ENCODE results near the gene AKT2.

AKT2 gene

GRCh38 chr19:40231057-40231456 is 54.1 kb downstream of the AKT2 start:
- H3K9ac ChIP-seq (ENCODE audit: low read depth in 1 of 2, low read length in 2 of 2) = no peak overlapping the region
- H3K27ac ChIP-seq (ENCODE audit: low read depth, low read length) = no peak overlapping the region
- H3K4me1 ChIP-seq (ENCODE audit: control insufficient read depth in 1 of 2, insufficient read depth in 2 of 2, low read length in 2 of 2) = peaks cover 6 to 14% of the 10 kb centered on the region in 2 donors
- peaks cover 6 to 7% of the 10 kb centered on the region in 2 donors for H3K27me3 ChIP-seq (ENCODE audit: control insufficient read depth in 1 of 2, insufficient read depth in 2 of 2, low read length in 2 of 2)
- H3K9me3 ChIP-seq (ENCODE audit: control insufficient read depth in 1 of 2, low read length in 2 of 2) = no peaks in the 10 kb centered on the region
- peaks cover 7 to 23% of the 10 kb centered on the region in 2 donors for H3K36me3 ChIP-seq (ENCODE audit: control insufficient read depth in 1 of 2, insufficient read depth in 2 of 2, low read length in 2 of 2)
- no peak overlapping the region for H3K4me3 ChIP-seq (ENCODE audit: low read depth in 1 of 2, low read length in 2 of 2)

- no peaks in the 10 kb centered on the region for H3K9me3 ChIP-seq (ENCODE audit: control insufficient read depth in 1 of 2, low read length in 2 of 2)
- H3K4me1 ChIP-seq (ENCODE audit: control insufficient read depth in 1 of 2, insufficient read depth in 2 of 2, low read length in 2 of 2) = peaks cover 9 to 22% of the 10 kb centered on the region in 2 donors
- H3K36me3 ChIP-seq (ENCODE audit: control insufficient read depth in 1 of 2, insufficient read depth in 2 of 2, low read length in 2 of 2) = peaks cover 3 to 12% of the 10 kb centered on the region in 2 donors
- no peak overlapping the region for H3K4me3 ChIP-seq (ENCODE audit: low read depth in 1 of 2, low read length in 2 of 2)
- no peak overlapping the region for H3K9ac ChIP-seq (ENCODE audit: low read depth in 1 of 2, low read length in 2 of 2)
- no peak overlapping the region for H3K27ac ChIP-seq (ENCODE audit: low read depth, low read length)
- H3K27me3 ChIP-seq (ENCODE audit: control insufficient read depth in 1 of 2, insufficient read depth in 2 of 2, low read length in 2 of 2) = peaks cover 15 to 16% of the 10 kb centered on the region in 2 donors
Measured at GRCh38 chr19:40229926-40230417, 55.2 kb downstream of the AKT2 start.

- H3K4me3 ChIP-seq (ENCODE audit: low read depth in 1 of 2, low read length in 2 of 2) = no peak overlapping the region
- H3K4me1 ChIP-seq (ENCODE audit: control insufficient read depth in 1 of 2, insufficient read depth in 2 of 2, low read length in 2 of 2) = peaks cover 9 to 26% of the 10 kb centered on the region in 2 donors
- H3K27me3 ChIP-seq (ENCODE audit: control insufficient read depth in 1 of 2, insufficient read depth in 2 of 2, low read length in 2 of 2) = peaks cover 16 to 19% of the 10 kb centered on the region in 2 donors
- H3K9me3 ChIP-seq (ENCODE audit: control insufficient read depth in 1 of 2, low read length in 2 of 2) = no peaks in the 10 kb centered on the region
- no peak overlapping the region for H3K9ac ChIP-seq (ENCODE audit: low read depth in 1 of 2, low read length in 2 of 2)
- peaks cover 0 to 9% of the 10 kb centered on the region in 2 donors for H3K36me3 ChIP-seq (ENCODE audit: control insufficient read depth in 1 of 2, insufficient read depth in 2 of 2, low read length in 2 of 2)
- H3K27ac ChIP-seq (ENCODE audit: low read depth, low read length) = no peak overlapping the region
Measured at GRCh38 chr19:40229484-40229883, 55.7 kb downstream of the AKT2 start.

GRCh38 chr19:40228863-40229262 is 56.3 kb downstream of the AKT2 start:
- peaks cover 0 to 3% of the 10 kb centered on the region in 2 donors for H3K36me3 ChIP-seq (ENCODE audit: control insufficient read depth in 1 of 2, insufficient read depth in 2 of 2, low read length in 2 of 2)
- no peak overlapping the region for H3K4me3 ChIP-seq (ENCODE audit: low read depth in 1 of 2, low read length in 2 of 2)
- peaks cover 9 to 28% of the 10 kb centered on the region in 2 donors for H3K4me1 ChIP-seq (ENCODE audit: control insufficient read depth in 1 of 2, insufficient read depth in 2 of 2, low read length in 2 of 2)
- H3K27me3 ChIP-seq (ENCODE audit: control insufficient read depth in 1 of 2, insufficient read depth in 2 of 2, low read length in 2 of 2) = peaks cover 16 to 23% of the 10 kb centered on the region in 2 donors
- no peak overlapping the region for H3K27ac ChIP-seq (ENCODE audit: low read depth, low read length)
- no peaks in the 10 kb centered on the region for H3K9me3 ChIP-seq (ENCODE audit: control insufficient read depth in 1 of 2, low read length in 2 of 2)
- H3K9ac ChIP-seq (ENCODE audit: low read depth in 1 of 2, low read length in 2 of 2) = no peak overlapping the region

GRCh38 chr19:40228346-40228745 is 56.8 kb downstream of the AKT2 start:
- Histone ChIP-seq H3K36me3 (ENCODE audit: control insufficient read depth in 1 of 2, insufficient read depth in 2 of 2, low read length in 2 of 2) (no peaks in the 10 kb centered on the region), H3K9ac (ENCODE audit: low read depth in 1 of 2, low read length in 2 of 2) (no peak overlapping the region), H3K27me3 (ENCODE audit: control insufficient read depth in 1 of 2, insufficient read depth in 2 of 2, low read length in 2 of 2) (peaks cover 16 to 23% of the 10 kb centered on the region in 2 donors), H3K4me3 (ENCODE audit: low read depth in 1 of 2, low read length in 2 of 2) (no peak overlapping the region), H3K4me1 (ENCODE audit: control insufficient read depth in 1 of 2, insufficient read depth in 2 of 2, low read length in 2 of 2) (peaks cover 9 to 28% of the 10 kb centered on the region in 2 donors), H3K27ac (ENCODE audit: low read depth, low read length) (no peak overlapping the region), H3K9me3 (ENCODE audit: control insufficient read depth in 1 of 2, low read length in 2 of 2) (no peaks in the 10 kb centered on the region)

- Histone ChIP-seq H3K27ac (ENCODE audit: low read depth, low read length) (no peak overlapping the region), H3K4me1 (ENCODE audit: control insufficient read depth in 1 of 2, insufficient read depth in 2 of 2, low read length in 2 of 2) (peaks cover 9 to 21% of the 10 kb centered on the region in 2 donors), H3K9ac (ENCODE audit: low read depth in 1 of 2, low read length in 2 of 2) (no peak overlapping the region), H3K27me3 (ENCODE audit: control insufficient read depth in 1 of 2, insufficient read depth in 2 of 2, low read length in 2 of 2) (peaks cover 16 to 23% of the 10 kb centered on the region in 2 donors), H3K36me3 (ENCODE audit: control insufficient read depth in 1 of 2, insufficient read depth in 2 of 2, low read length in 2 of 2) (no peaks in the 10 kb centered on the region), H3K4me3 (ENCODE audit: low read depth in 1 of 2, low read length in 2 of 2) (peak overlapping the region in 1 of 2 donors; percentile 45), H3K9me3 (ENCODE audit: control insufficient read depth in 1 of 2, low read length in 2 of 2) (no peaks in the 10 kb centered on the region)
Measured at GRCh38 chr19:40225440-40226305, 59.5 kb downstream of the AKT2 start.

- Histone ChIP-seq H3K36me3 (ENCODE audit: control insufficient read depth in 1 of 2, insufficient read depth in 2 of 2, low read length in 2 of 2) (no peaks in the 10 kb centered on the region), H3K4me3 (ENCODE audit: low read depth in 1 of 2, low read length in 2 of 2) (no peak overlapping the region), H3K27me3 (ENCODE audit: control insufficient read depth in 1 of 2, insufficient read depth in 2 of 2, low read length in 2 of 2) (peaks cover 16 to 23% of the 10 kb centered on the region in 2 donors)
Measured at GRCh38 chr19:40224342-40225150, 60.6 kb downstream of the AKT2 start.

GRCh38 chr19:40223135-40223822 is 61.9 kb downstream of the AKT2 start:
- no peak overlapping the region for H3K9ac ChIP-seq (ENCODE audit: low read depth in 1 of 2, low read length in 2 of 2)
- H3K27me3 ChIP-seq (ENCODE audit: control insufficient read depth in 1 of 2, insufficient read depth in 2 of 2, low read length in 2 of 2) = peaks cover 20 to 26% of the 10 kb centered on the region in 2 donors
- H3K36me3 ChIP-seq (ENCODE audit: control insufficient read depth in 1 of 2, insufficient read depth in 2 of 2, low read length in 2 of 2) = no peaks in the 10 kb centered on the region
- peaks cover 16 to 25% of the 10 kb centered on the region in 2 donors for H3K4me1 ChIP-seq (ENCODE audit: control insufficient read depth in 1 of 2, insufficient read depth in 2 of 2, low read length in 2 of 2)
- no peaks in the 10 kb centered on the region for H3K9me3 ChIP-seq (ENCODE audit: control insufficient read depth in 1 of 2, low read length in 2 of 2)
- H3K27ac ChIP-seq (ENCODE audit: low read depth, low read length) = no peak overlapping the region
- H3K4me3 ChIP-seq (ENCODE audit: low read depth in 1 of 2, low read length in 2 of 2) = peak overlapping the region in 1 of 2 donors; percentile 28

More at GRCh38 chr19:40224342-40225150, 60.6 kb downstream of the AKT2 start:
- no peak overlapping the region for H3K9ac ChIP-seq (ENCODE audit: low read depth in 1 of 2, low read length in 2 of 2)
- no peaks in the 10 kb centered on the region for H3K9me3 ChIP-seq (ENCODE audit: control insufficient read depth in 1 of 2, low read length in 2 of 2)
- H3K4me1 ChIP-seq (ENCODE audit: control insufficient read depth in 1 of 2, insufficient read depth in 2 of 2, low read length in 2 of 2) = peaks cover 12 to 21% of the 10 kb centered on the region in 2 donors
- H3K27ac ChIP-seq (ENCODE audit: low read depth, low read length) = no peak overlapping the region

- H3K27me3 ChIP-seq (ENCODE audit: control insufficient read depth in 1 of 2, insufficient read depth in 2 of 2, low read length in 2 of 2) = peaks cover 28 to 35% of the 10 kb centered on the region in 2 donors
- no peak overlapping the region for H3K27ac ChIP-seq (ENCODE audit: low read depth, low read length)
- H3K36me3 ChIP-seq (ENCODE audit: control insufficient read depth in 1 of 2, insufficient read depth in 2 of 2, low read length in 2 of 2) = no peaks in the 10 kb centered on the region
- peaks cover 16 to 27% of the 10 kb centered on the region in 2 donors for H3K4me1 ChIP-seq (ENCODE audit: control insufficient read depth in 1 of 2, insufficient read depth in 2 of 2, low read length in 2 of 2)
- no peak overlapping the region for H3K4me3 ChIP-seq (ENCODE audit: low read depth in 1 of 2, low read length in 2 of 2)
- no peak overlapping the region for H3K9ac ChIP-seq (ENCODE audit: low read depth in 1 of 2, low read length in 2 of 2)
- no peaks in the 10 kb centered on the region for H3K9me3 ChIP-seq (ENCODE audit: control insufficient read depth in 1 of 2, low read length in 2 of 2)
Measured at GRCh38 chr19:40221858-40222619, 63.1 kb downstream of the AKT2 start.

Measured in duodenal mucosa (tissue), 2 donors.